Liver (tissue), 3 donors: ENCODE measurements around the gene MIDN.

Experiments
- CTCF ChIP-seq: fragments of 150-350 bp; IDR thresholded peaks from 2 replicates; pipeline ENCODE4 v1.5.1; 2017; ENCODE audit warnings: improper control_type of control experiment, low read depth, low read length; ENCODE audit not compliant: missing input control
- EGR1 ChIP-seq, 2 donors: IDR thresholded peaks; 2 replicates each; pipeline ENCODE4 v1.6.1; 2016 to 2018; ENCODE audit warnings: antibody characterized with exemption in 2 of 2, low read depth in 2 of 2
- HNF4G ChIP-seq: IDR thresholded peaks from 2 replicates; pipeline ENCODE4 v1.6.1; 2016; ENCODE audit warnings: antibody characterized with exemption
- MAX ChIP-seq: IDR thresholded peaks from 2 replicates; pipeline ENCODE4 v1.6.1; 2016; ENCODE audit warnings: antibody characterized with exemption
- RAD21 ChIP-seq, 2 donors: IDR thresholded peaks; 2 replicates each; pipeline ENCODE4 v1.6.1; 2016; ENCODE audit warnings: antibody characterized with exemption in 2 of 2, mild to moderate bottlenecking in 2 of 2
- REST ChIP-seq: IDR thresholded peaks from 2 replicates; pipeline ENCODE4 v1.6.1; 2016; ENCODE audit warnings: antibody characterized with exemption, mild to moderate bottlenecking
- SP1 ChIP-seq: IDR thresholded peaks from 2 replicates; pipeline ENCODE4 v1.6.1; 2018; ENCODE audit warnings: antibody characterized with exemption, mild to moderate bottlenecking
- TAF1 ChIP-seq: conservative IDR thresholded peaks from 2 replicates; pipeline ENCODE4 v1.6.1; 2016; ENCODE audit warnings: antibody characterized with exemption, mild to moderate bottlenecking
- donor health status: healthy.
- donor health status: healthy.

GRCh38 chr19:1231729-1232637 lies 16.4 kb upstream of the MIDN start:
- no peak for TF ChIP-seq TAF1
- no peak for TF ChIP-seq REST
- no peak for TF ChIP-seq RAD21 (IDR thresholded peaks at IDR 0.05)
- no peak for TF ChIP-seq CTCF
- no peak for TF ChIP-seq MAX
- TF ChIP-seq EGR1 (IDR thresholded peaks at IDR 0.05; ENCODE audit: low read depth in 2 of 2), result no peak
- no peak for TF ChIP-seq HNF4G
- no peak for TF ChIP-seq SP1
